Stimulated activated CD8-positive, alpha-beta memory T cell treated with anti-CD3 and anti-CD28 coated beads, Interleukin-7, amount 100 ng/mL, for 48 hours (primary cell): Measurements from ENCODE around the gene KRTAP4-12.
"Not testable (repeated sequence)": the region's sequence is repeated elsewhere in the genome, so short reads cannot be mapped to it uniquely, and the experiment has no call there.

Experiments
- DNase-seq, 2 donors: peaks; one replicate each; pipeline ENCODE4 v3.0.0-alpha.2; 2020; ENCODE audit warnings: low read depth in 1 of 2; ENCODE audit errors: extremely low read depth in 1 of 2

Gene KRTAP4-12

GRCh38 chr17:41098042-41098441 is 25.9 kb downstream of the KRTAP4-12 start, which contains the start of gene KRTAP4-8:
Gene KRTAP4-8 (minus strand): TSS chr17:41098142. CDS start chr17:41098084, 58 bp downstream.
- DNase-seq: no peak

GRCh38 chr17:41096055-41096454 is 27.9 kb downstream of the KRTAP4-12 start:
- DNase-seq: no peak

- not testable (repeated sequence) for DNase-seq
Measured at GRCh38 chr17:41088760-41089352, 35.1 kb downstream of the KRTAP4-12 start.

- DNase-seq: not testable (repeated sequence)
Measured at GRCh38 chr17:41084100-41084856, 39.7 kb downstream of the KRTAP4-12 start, which contains the start of gene KRTAP4-7. Gene KRTAP4-7 (plus strand): TSS chr17:41084150. CDS start chr17:41084207, 57 bp downstream.

GRCh38 chr17:41083427-41083826 is 40.6 kb downstream of the KRTAP4-12 start:
- not testable (repeated sequence) for DNase-seq

- DNase-seq: no peak
Measured at GRCh38 chr17:41082626-41083025, 41.4 kb downstream of the KRTAP4-12 start.

GRCh38 chr17:41076788-41077187 is 47.2 kb downstream of the KRTAP4-12 start:
- no peak for DNase-seq

GRCh38 chr17:41073676-41074075 is 50.3 kb downstream of the KRTAP4-12 start:
- DNase-seq: no peak
